Measurements from ENCODE around the gene RNF224.

RNF224 gene

GRCh38 chr9:137215196-137215986 lies 11.9 kb upstream of the RNF224 start:
- no peak for DNase-seq (ENCODE audit: low spot score)

GRCh38 chr9:137216188-137216965 lies 10.9 kb upstream of the RNF224 start:
- no peak for DNase-seq (ENCODE audit: low spot score)

- peak; percentile 45 for DNase-seq (ENCODE audit: low spot score)
These were observed 9.8 kb upstream of the RNF224 start for GRCh38 chr9:137217276-137218211.

GRCh38 chr9:137218212-137218753 lies 9.0 kb upstream of the RNF224 start:
- no peak for DNase-seq (ENCODE audit: low spot score)

- peak; percentile 30 for DNase-seq (ENCODE audit: low spot score)
These were observed 8.5 kb upstream of the RNF224 start for GRCh38 chr9:137218754-137219271.

GRCh38 chr9:137219757-137220316 lies 7.5 kb upstream of the RNF224 start:
- no peak for DNase-seq (ENCODE audit: low spot score)

GRCh38 chr9:137220317-137221094 lies 6.8 kb upstream of the RNF224 start:
- no peak for DNase-seq (ENCODE audit: low spot score)

GRCh38 chr9:137221095-137221505 lies 6.2 kb upstream of the RNF224 start:
- DNase-seq (ENCODE audit: low spot score): no peak

- DNase-seq (ENCODE audit: low spot score): no peak
These were observed 5.7 kb upstream of the RNF224 start for GRCh38 chr9:137221506-137222111.

- peak; percentile 19 for DNase-seq (ENCODE audit: low spot score)
These were observed 4.9 kb upstream of the RNF224 start, which contains the start of gene RNF208 for GRCh38 chr9:137222190-137223077. Gene RNF208 (minus strand): TSS chr9:137222240. CDS start chr9:137221212, 1,028 bp downstream.

- peak; percentile 98 for DNase-seq (ENCODE audit: low spot score)
These were observed 4.0 kb upstream of the RNF224 start for GRCh38 chr9:137223078-137223970.

- DNase-seq (ENCODE audit: low spot score): peak; percentile 37
These were observed 2.2 kb upstream of the RNF224 start, which contains the start of gene CYSRT1 for GRCh38 chr9:137224830-137225694. Gene CYSRT1 (plus strand): TSS chr9:137225174. CDS start chr9:137225622, 448 bp downstream.

- DNase-seq (ENCODE audit: low spot score): no peak
These were observed 1.5 kb upstream of the RNF224 start for GRCh38 chr9:137225699-137226331.

- peak; percentile 67 for DNase-seq (ENCODE audit: low spot score)
These were observed 806 bp upstream of the RNF224 start for GRCh38 chr9:137226338-137227053.

GRCh38 chr9:137227853-137228505 lies 677 bp downstream of the RNF224 start:
- no peak for DNase-seq (ENCODE audit: low spot score)

Data from LoVo (cell line).